SKM-1 treated with dmso at 0.1 percent for 144 hours (cell line): Measurements from ENCODE around the gene ARHGAP22.

Source experiments
- DNase-seq: peaks from one replicate; lab custom pipeline; 2025; ENCODE audit not compliant: unreplicated experiment; lab: John Stamatoyannopoulos, UW

ARHGAP22 gene

GRCh38 chr10:48555310-48556042, 49.4 kb downstream of the ARHGAP22 start:
- no peak for DNase-seq

GRCh38 chr10:48554656-48555055, 50.2 kb downstream of the ARHGAP22 start:
- DNase-seq: no peak

GRCh38 chr10:48554246-48554645, 50.6 kb downstream of the ARHGAP22 start:
- no peak for DNase-seq

DNA sequence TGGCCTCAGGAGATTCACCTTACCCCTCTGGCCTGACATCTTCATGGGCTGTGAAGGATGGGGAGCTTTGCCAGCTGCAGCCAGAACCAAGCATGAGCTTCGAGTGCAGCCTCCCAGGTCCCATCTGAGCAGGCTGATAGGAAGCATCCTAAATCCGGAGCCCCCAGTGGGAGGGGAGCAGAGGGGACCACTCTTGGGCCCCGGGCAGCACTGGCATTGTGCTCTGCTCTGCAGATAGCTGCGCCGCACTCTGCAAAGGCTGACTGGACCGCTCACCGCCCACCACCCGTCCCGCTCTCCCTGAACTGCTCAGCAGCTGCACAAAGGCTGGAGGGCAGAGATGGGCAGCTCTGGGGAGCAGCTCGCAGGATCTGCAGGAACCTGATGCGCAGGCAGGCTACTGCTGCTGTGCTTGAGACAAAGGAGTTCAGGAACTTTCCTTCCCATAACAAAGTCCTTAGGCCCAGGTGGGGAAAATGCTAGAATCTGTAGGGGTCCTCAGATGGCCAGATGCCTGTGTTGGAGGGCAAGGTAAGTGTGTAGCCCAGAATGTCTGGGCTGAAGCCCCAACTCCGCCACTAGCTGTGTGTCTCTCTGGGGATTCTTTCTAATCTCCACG, 51.8 kb downstream of the ARHGAP22 start:
- DNase-seq: no peak

DNA sequence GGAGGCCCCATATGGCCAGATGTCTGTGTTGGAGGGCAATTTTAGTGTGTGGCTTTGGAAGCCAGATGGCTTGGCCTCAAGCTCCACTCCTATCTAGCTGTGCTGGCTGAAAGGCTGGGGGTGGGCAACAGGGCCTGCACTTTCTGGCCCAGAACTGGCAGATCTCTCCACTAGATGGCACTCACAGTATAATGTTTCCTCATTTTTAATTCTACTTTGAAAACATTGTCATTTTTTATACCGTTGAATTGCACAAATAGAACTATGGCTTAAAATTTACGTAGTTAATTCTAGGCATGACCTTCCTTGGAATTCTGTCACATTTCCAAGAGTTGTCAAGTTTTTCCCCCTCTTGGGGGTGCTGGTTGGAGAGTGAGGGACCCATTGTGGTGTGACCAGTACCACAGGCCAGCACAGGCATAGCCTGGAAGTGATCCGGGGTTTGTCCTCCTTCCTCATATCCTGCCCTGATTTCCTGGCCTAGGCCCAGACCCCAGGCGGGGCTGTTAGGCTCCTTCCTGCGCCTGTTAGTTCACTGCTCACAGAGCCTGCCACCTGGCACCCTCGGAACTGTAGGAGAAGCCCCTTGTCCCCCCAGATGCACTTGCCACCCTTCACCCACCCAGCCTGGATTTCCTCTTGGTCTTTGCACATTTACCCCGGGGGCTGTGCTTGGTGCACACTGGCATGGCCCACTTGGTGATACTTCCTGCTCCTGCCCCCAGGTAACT, 52.8 kb downstream of the ARHGAP22 start:
- peak; percentile 40 for DNase-seq

DNA sequence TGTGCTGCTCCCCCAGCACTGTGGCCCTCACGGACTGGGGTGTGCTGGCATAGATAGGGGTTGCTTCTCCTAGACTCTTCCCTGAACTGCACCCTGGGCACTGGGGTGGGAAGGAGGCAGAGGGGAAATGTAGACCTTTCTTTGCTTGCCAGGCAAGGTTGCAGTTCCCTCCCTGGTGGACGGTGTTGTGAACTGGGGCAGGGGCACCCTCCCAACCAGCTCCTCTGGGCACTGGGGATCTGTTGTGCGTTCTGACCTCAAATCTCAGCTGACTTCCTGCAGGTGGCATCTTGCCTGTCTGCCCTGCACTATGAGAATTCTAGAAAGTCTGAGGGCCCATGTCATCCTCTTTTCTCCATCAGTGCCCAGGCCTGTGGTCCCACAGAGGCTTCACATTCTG, 53.9 kb downstream of the ARHGAP22 start:
- no peak for DNase-seq

- DNase-seq: no peak
These were observed 54.7 kb downstream of the ARHGAP22 start for GRCh38 chr10:48550071-48550691.

- no peak for DNase-seq
These were observed 55.6 kb downstream of the ARHGAP22 start for GRCh38 chr10:48549236-48549635.

DNA sequence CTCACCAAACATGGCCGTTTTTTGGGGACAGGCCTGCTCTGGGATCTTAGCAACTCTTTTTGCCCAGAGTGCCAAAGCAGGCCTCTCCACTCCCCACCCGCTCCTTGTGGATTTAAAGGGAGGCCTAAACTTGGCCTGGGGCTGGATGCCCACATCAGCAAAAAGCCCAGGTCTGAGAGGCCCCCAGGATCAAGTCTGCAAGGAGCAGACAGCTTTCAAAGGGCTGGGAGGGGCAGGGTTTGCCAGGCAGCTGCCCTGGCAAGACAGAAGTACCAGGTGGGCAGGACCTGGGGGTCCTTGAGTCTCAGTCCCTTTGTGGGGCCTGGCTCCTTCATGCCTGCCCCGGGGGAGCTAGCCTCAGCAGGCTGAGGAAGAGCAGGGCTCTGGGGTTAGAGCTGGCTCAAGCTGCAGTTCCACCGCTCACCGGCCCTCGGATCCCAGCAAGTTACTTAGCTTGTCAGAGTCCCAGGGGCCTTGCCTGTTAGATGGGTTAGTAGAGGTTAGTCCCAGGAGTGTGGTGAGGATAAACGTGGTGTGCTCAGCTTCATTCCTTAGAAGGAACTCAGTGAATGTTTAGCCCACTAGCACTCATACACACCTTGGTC, 56.2 kb downstream of the ARHGAP22 start:
- no peak for DNase-seq

GRCh38 chr10:48547981-48548380, 56.9 kb downstream of the ARHGAP22 start:
- no peak for DNase-seq

DNA sequence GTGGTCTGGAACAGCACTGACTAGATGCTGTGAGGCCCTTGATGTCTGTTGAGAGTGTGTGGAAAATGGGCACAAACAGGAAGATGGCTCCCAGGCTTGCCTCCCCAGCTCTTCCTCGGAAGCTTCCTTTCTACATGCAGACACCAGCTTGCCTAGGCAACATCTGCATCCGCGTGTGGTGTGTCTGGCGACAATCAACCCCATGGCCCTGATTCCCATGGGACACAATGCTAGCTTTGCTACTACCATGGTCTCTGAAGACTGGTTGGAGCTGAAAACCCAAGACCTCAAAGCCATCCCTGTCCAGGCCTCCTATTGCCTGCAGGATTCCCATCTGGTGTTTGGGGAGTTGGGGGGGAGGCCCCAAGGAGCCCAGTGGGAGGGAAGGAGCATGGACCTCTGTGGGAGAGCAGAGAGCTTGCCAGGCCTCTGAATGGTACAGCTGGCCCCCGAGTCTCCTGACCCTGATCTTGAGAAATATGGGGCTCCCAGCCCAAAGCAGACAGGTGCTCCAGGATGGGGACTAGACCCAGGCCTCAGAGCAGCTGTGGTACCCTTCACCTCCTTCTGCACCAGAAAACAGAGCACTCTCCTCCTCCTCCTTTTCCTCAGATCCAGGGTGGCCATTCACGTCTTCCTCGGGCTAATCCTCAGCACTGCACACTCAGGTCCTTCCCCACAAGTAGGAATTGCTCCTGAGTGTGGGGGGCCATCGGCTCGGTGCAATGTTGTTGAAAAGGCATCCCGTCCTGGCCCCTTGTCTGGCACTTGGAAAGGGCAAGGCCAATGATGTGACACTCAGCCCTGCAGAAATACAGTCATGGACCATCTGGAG, 57.6 kb downstream of the ARHGAP22 start:
- DNase-seq: no peak

DNA sequence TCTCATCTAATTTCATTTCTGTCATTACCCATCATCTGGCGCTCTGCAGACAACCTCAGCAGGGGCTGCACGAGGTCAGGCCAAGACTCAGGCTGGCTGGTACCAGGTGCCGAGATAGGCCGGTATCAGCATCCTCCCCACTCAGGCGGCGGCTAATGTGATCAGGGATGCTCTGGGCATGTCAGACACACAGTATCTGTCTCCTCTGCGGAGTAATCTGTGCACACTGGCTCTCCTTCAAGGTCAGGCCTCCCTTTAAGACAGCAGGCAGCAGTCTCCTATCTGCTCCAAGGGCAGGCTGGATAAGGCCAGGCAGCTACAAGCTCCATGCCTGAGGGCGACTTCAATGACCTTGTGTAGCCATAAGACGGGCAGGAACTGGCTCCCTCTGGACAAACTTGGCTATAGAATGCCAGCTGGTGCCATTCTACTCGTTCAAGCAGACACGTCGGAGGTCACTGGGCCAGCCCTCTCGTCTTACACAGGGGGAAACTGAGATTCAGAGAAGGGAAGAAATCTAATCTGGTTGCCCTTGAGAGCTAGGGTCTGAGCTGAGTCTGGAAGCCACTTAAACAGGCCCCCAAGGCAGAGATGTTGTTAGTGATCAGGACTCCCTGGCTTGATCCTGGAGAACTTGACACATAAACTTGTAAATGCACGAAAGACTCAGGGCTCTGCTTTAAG, 59.3 kb downstream of the ARHGAP22 start:
- no peak for DNase-seq

- no peak for DNase-seq
These were observed 61.6 kb downstream of the ARHGAP22 start for GRCh38 chr10:48543182-48543844.

DNA sequence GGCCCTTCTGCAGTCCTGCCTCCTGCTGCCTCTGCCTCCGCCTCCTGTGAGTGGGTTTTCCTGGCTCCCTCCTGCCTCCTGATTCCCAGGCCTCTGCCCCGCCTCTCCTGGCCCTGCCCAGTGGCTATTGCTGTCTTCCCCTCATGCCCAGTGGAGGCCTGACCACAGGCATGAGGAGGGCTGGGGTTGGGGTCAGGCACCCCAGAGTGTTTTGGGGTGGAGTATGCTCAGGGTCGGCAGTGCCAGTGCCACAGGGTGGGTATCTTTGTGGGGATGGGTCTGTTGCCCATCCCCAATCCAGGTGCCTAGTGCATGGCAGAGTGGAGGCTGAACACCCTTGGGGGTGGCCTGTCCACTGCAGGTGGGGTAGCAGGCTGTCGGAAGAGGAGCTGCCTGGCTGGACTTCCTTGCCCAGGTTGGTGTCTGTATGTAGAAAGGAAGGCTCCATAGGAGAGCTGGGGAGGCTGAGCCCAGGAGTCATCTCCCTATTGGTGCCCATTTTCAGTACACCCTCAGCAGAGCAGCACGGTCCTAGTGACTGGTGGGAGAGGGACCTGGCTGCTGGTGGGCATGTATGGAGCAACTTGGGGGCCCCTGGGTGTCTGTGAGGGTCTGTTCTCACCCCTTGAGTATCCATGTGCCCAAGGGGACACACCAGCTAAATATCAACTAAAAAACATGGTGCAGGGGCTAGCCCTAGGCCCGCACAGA, 62.2 kb downstream of the ARHGAP22 start:
- DNase-seq: no peak

DNA sequence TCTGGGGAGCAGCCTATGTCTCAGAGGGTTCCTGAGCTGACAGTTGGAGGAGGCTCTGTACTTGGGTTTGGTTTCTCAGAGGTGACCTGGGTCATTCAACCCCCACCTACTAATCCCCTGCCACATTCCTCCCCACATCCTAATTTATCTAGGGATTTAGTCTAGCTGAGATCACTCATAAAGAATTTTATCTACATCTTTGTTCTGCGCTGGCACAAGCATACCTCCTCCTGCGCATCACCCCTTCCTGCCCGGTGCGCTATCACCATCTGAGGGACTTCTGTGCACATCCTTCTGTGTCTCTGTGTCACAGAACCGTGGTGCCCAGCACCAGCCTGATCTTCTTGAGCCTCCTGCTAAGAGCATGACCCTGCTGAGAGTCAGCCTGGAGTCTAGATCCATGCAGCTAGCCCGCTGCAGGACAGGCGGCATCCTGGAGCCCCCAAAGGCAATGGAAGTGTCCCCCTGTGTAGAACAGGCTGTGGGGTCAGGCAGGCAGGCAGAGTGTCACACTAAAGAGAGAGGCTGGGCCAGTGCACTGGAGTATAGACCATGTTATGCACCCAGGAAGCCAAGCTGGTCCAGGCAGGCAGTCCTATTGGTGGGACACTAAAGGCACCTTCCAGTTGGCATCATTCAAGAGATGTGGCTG, 63.6 kb downstream of the ARHGAP22 start:
- DNase-seq: no peak

GRCh38 chr10:48538611-48539010, 66.3 kb downstream of the ARHGAP22 start:
- no peak for DNase-seq

DNA sequence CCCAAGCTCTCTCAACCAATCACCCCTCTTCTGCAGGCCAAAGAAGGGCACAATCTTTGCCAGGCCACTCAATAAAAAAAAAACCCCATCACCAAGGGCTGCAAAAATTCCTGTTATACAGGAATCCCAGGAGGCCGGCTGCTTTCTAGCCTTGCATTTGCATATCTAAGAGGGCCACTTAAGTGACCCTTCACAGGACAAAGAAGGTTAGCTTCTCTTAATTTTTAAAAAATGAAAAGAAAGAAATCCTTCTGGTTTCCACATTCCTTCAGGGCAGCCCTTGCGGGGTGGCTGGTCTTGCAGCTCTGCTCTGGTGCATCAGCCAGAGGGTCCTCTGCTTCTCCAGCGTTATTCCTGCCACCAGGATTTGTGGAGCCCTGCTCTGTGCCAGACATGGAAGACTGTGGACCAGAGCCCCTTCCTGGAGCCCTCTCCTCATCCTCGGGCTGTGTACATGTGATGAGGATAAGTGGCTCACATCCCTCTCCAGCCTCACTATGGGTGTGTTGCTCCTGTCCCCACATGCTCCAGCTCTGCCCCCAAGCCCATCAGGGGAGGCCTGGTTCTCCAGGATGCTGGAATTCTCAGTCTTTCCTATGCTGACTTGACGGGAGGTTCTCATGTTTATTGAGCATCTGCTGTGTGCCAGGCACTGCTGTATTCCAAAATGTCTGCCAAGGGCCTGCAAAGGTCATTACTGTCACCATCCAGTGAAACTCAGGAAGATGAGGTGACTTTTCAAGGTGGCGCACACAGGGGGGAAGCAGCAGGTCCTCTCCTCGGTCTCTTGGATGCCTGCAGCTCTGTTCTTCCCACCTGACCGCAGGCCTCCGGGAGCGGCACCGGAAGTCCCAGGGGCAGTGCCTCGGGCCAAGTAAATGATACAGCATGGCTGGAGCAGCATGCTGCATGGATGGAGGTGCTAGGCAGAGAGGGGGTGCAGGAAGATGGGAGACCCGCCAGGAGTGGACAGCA, 67.7 kb downstream of the ARHGAP22 start:
- no peak for DNase-seq
